Dedifferentiated amniotic fluid mesenchymal stem cell (primary cell): ENCODE results near the gene CRYGS.
"Not testable (repeated sequence)": the region's sequence is repeated elsewhere in the genome, so short reads cannot be mapped to it uniquely, and the experiment has no call there.

Experiments
- DNase-seq: peaks from one replicate; pipeline ENCODE4 v3.0.0-alpha.2; 2016; ENCODE audit errors: extremely low spot score

The CRYGS gene

GRCh38 chr3:186544281-186544680 lies at the start of gene CRYGS:
TSS of gene CRYGS (minus strand) at chr3:186544380. CDS start at chr3:186544326, 54 bp downstream.
- DNase-seq: no peak

GRCh38 chr3:186593862-186594261 lies 49.7 kb upstream of the CRYGS start:
- no peak for DNase-seq

- DNase-seq: no peak
Measured at GRCh38 chr3:186592682-186593081, 48.5 kb upstream of the CRYGS start.

GRCh38 chr3:186590580-186591295 lies 46.6 kb upstream of the CRYGS start:
- no peak for DNase-seq

GRCh38 chr3:186589856-186590579 lies 45.8 kb upstream of the CRYGS start:
- no peak for DNase-seq

GRCh38 chr3:186589121-186589520 lies 44.9 kb upstream of the CRYGS start:
- DNase-seq: no peak

GRCh38 chr3:186588632-186589031 lies 44.5 kb upstream of the CRYGS start:
- no peak for DNase-seq

- DNase-seq: no peak
Measured at GRCh38 chr3:186587183-186587582, 43.0 kb upstream of the CRYGS start.

- DNase-seq: not testable (repeated sequence)
Measured at GRCh38 chr3:186586245-186586644, 42.1 kb upstream of the CRYGS start.

- no peak for DNase-seq
Measured at GRCh38 chr3:186583831-186584230, 39.7 kb upstream of the CRYGS start.

- DNase-seq: no peak
Measured at GRCh38 chr3:186582541-186582940, 38.4 kb upstream of the CRYGS start.

GRCh38 chr3:186580785-186581184 lies 36.6 kb upstream of the CRYGS start:
- DNase-seq: no peak

GRCh38 chr3:186577521-186577920 lies 33.3 kb upstream of the CRYGS start:
- no peak for DNase-seq

- DNase-seq: no peak
Measured at GRCh38 chr3:186571644-186572013, 27.4 kb upstream of the CRYGS start.

GRCh38 chr3:186570941-186571643 lies 26.9 kb upstream of the CRYGS start:
- no peak for DNase-seq

- peak; percentile 100 for DNase-seq
Measured at GRCh38 chr3:186570096-186570940, 26.1 kb upstream of the CRYGS start, which contains the start of gene DNAJB11. TSS of gene DNAJB11 (plus strand) at chr3:186570720. CDS start at chr3:186570898, 178 bp downstream.

GRCh38 chr3:186569779-186570095 lies 25.6 kb upstream of the CRYGS start:
- DNase-seq: no peak

- not testable (repeated sequence) for DNase-seq
Measured at GRCh38 chr3:186569361-186569760, 25.2 kb upstream of the CRYGS start.

GRCh38 chr3:186567072-186567921 lies 23.1 kb upstream of the CRYGS start, which contains the start of gene TBCCD1:
TSS of gene TBCCD1 (minus strand) at chr3:186567339. CDS start at chr3:186564329, 3,010 bp downstream.
- DNase-seq: peak; percentile 56

GRCh38 chr3:186566772-186567071 lies 22.5 kb upstream of the CRYGS start:
- DNase-seq: no peak

- DNase-seq: no peak
Measured at GRCh38 chr3:186564586-186564985, 20.4 kb upstream of the CRYGS start.
